ENCODE results near the gene HAPLN1.

- TF ChIP-seq POLR2A (IDR thresholded peaks at IDR 0.05; ENCODE audit: low read depth, low read length) = no peak
- TF ChIP-seq CTCF (conservative IDR thresholded peaks at IDR 0.05; ENCODE audit: low read depth, low read length) = no peak
- TF ChIP-seq MAFK (IDR thresholded peaks at IDR 0.05; ENCODE audit: low read depth, low read length) = peak; percentile 99
- TF ChIP-seq, protein P1, sequence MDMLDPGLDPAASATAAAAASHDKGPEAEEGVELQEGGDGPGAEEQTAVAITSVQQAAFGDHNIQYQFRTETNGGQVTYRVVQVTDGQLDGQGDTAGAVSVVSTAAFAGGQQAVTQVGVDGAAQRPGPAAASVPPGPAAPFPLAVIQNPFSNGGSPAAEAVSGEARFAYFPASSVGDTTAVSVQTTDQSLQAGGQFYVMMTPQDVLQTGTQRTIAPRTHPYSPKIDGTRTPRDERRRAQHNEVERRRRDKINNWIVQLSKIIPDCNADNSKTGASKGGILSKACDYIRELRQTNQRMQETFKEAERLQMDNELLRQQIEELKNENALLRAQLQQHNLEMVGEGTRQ (IDR thresholded peaks at IDR 0.05; ENCODE audit: low read depth, low read length) = no peak
- TF ChIP-seq MAZ (IDR thresholded peaks at IDR 0.05; ENCODE audit: borderline replicate concordance, low read depth, low read length) = no peak
Measured at GRCh38 chr5:83672158-83672557, 48.5 kb downstream of the HAPLN1 start.
